Measurements from ENCODE around the gene PKNOX2.

- TF ChIP-seq CTCF (IDR thresholded peaks at IDR 0.05) = no peak
- TF ChIP-seq POLR2A (IDR thresholded peaks at IDR 0.05) = no peak
Observed at GRCh38 chr11:125344846-125345420, 180.4 kb downstream of the PKNOX2 start.
